ENCODE results near the gene RPEL1.

GRCh38 chr10:103235775-103236174 lies 9.9 kb upstream of the RPEL1 start:
- TF ChIP-seq CHD1 (IDR thresholded peaks at IDR 0.05; ENCODE audit: low read depth, low read length) = no peak
- TF ChIP-seq CEBPB (IDR thresholded peaks at IDR 0.05; ENCODE audit: low read depth, low read length) = no peak
- no peak for TF ChIP-seq POLR2AphosphoS5 (IDR thresholded peaks at IDR 0.05; ENCODE audit: low read depth, low read length)
- TF ChIP-seq, protein P1, sequence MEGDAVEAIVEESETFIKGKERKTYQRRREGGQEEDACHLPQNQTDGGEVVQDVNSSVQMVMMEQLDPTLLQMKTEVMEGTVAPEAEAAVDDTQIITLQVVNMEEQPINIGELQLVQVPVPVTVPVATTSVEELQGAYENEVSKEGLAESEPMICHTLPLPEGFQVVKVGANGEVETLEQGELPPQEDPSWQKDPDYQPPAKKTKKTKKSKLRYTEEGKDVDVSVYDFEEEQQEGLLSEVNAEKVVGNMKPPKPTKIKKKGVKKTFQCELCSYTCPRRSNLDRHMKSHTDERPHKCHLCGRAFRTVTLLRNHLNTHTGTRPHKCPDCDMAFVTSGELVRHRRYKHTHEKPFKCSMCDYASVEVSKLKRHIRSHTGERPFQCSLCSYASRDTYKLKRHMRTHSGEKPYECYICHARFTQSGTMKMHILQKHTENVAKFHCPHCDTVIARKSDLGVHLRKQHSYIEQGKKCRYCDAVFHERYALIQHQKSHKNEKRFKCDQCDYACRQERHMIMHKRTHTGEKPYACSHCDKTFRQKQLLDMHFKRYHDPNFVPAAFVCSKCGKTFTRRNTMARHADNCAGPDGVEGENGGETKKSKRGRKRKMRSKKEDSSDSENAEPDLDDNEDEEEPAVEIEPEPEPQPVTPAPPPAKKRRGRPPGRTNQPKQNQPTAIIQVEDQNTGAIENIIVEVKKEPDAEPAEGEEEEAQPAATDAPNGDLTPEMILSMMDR (IDR thresholded peaks at IDR 0.05; ENCODE audit: control extremely low read depth in 1 of 3, insufficient read depth in 1 of 3, low read depth in 1 of 3, low read length in 3 of 3) = no peak
- no peak for TF ChIP-seq MAFK (IDR thresholded peaks at IDR 0.05; ENCODE audit: low read depth, low read length)
- TF ChIP-seq SP2 (IDR thresholded peaks at IDR 0.05; ENCODE audit: low read length) = no peak
- TF ChIP-seq MAX (IDR thresholded peaks at IDR 0.05) = no peak
- TF ChIP-seq POLR2A (IDR thresholded peaks at IDR 0.05; ENCODE audit: control extremely low read depth in 1 of 2, low read depth in 2 of 2, low read length in 2 of 2) = no peak
- TF ChIP-seq SIRT6 (IDR thresholded peaks at IDR 0.05; ENCODE audit: low read length) = no peak
- TF ChIP-seq JUND (IDR thresholded peaks at IDR 0.05; ENCODE audit: low read length) = no peak
